ENCODE data around the gene MYOM1. TPM values are rescaled to one million over a fixed set of nuclear protein-coding genes. Genes with fewer than 3 reads are reported as not detected.

The MYOM1 gene
- total RNA-seq, 1 donor from 2014 or later: 1.2 TPM

DNA sequence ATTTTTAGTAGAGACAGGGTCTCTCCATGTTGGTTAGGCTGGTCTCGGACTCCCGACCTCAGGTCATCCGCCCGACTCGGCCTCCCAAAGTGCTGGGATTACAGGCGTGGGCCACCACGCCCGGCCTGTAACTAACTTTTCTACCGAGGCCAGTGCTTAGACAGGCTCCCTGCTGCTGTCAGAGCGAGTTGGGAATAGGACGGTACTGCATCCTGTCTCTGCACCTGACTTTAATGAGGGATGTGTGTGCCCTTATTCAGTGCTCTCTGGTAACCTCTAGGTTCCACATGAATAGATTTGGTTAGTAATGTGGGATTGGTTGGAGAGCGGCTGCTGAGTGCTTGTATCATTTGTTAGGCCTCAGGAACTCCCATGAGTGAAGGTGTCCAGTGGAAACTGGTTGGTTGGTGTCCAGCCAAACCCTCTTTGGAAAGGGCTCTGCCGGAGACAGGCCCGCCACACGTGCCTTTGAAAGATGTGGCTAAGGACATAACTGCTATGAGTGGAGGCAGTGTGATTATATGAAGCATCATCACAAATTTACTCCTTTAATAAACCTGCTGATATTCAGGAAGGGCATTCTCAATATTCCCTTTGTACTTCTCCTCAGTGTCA lies 36.6 kb downstream of the MYOM1 start:
- Histone ChIP-seq H3K4me1 (no peaks in the 10 kb centered on the region), H3K4me3 (no peak overlapping the region), H3K9me3 (no peaks in the 10 kb centered on the region), H3K36me3 (no peaks in the 10 kb centered on the region), H3K27me3 (no peaks in the 10 kb centered on the region), H3K27ac (no peak overlapping the region)
- intact Hi-C loops (cut with DNase I): no loop called here
- no peak for TF ChIP-seq POLR2AphosphoS5 (IDR thresholded peaks at IDR 0.05; ENCODE audit: insufficient read depth in 1 of 2, low read depth in 1 of 2)
- TF ChIP-seq POLR2A (IDR thresholded peaks at IDR 0.05): no peak
- TF ChIP-seq, protein P1, sequence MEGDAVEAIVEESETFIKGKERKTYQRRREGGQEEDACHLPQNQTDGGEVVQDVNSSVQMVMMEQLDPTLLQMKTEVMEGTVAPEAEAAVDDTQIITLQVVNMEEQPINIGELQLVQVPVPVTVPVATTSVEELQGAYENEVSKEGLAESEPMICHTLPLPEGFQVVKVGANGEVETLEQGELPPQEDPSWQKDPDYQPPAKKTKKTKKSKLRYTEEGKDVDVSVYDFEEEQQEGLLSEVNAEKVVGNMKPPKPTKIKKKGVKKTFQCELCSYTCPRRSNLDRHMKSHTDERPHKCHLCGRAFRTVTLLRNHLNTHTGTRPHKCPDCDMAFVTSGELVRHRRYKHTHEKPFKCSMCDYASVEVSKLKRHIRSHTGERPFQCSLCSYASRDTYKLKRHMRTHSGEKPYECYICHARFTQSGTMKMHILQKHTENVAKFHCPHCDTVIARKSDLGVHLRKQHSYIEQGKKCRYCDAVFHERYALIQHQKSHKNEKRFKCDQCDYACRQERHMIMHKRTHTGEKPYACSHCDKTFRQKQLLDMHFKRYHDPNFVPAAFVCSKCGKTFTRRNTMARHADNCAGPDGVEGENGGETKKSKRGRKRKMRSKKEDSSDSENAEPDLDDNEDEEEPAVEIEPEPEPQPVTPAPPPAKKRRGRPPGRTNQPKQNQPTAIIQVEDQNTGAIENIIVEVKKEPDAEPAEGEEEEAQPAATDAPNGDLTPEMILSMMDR (IDR thresholded peaks at IDR 0.05): no peak
- no peak for DNase-seq (ENCODE audit: extremely low spot score in 2 of 2)

DNA sequence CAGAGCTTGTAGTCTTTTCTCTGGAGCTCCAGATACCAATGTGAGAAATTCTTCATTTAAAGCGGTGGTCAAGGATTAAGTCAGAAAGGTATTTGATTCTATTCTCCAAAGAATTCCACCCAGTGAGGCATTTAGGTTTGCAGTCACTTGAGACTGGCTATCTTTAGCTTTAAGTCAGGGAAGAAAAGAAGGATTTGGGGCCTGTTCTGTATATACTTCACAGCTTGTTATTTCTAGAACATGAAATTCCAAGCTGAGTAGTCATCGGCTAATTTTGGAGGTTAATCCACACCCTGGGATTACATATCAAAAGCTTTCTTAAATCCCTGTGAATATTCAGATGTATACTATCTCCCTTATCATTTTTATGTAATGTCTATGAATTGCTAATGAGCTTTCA lies 39.4 kb downstream of the MYOM1 start:
- Histone ChIP-seq H3K9me3 (no peaks in the 10 kb centered on the region), H3K4me3 (no peak overlapping the region), H3K27ac (no peak overlapping the region), H3K27me3 (no peaks in the 10 kb centered on the region), H3K4me1 (no peaks in the 10 kb centered on the region), H3K36me3 (no peaks in the 10 kb centered on the region)
- no peak for DNase-seq (ENCODE audit: extremely low spot score in 2 of 2)
- TF ChIP-seq POLR2A (IDR thresholded peaks at IDR 0.05) (no peak), POLR2AphosphoS5 (IDR thresholded peaks at IDR 0.05; ENCODE audit: insufficient read depth in 1 of 2, low read depth in 1 of 2) (no peak)
- TF ChIP-seq, protein P1 (IDR thresholded peaks at IDR 0.05): no peak
- intact Hi-C loops (cut with DNase I): no loop called here

DNA sequence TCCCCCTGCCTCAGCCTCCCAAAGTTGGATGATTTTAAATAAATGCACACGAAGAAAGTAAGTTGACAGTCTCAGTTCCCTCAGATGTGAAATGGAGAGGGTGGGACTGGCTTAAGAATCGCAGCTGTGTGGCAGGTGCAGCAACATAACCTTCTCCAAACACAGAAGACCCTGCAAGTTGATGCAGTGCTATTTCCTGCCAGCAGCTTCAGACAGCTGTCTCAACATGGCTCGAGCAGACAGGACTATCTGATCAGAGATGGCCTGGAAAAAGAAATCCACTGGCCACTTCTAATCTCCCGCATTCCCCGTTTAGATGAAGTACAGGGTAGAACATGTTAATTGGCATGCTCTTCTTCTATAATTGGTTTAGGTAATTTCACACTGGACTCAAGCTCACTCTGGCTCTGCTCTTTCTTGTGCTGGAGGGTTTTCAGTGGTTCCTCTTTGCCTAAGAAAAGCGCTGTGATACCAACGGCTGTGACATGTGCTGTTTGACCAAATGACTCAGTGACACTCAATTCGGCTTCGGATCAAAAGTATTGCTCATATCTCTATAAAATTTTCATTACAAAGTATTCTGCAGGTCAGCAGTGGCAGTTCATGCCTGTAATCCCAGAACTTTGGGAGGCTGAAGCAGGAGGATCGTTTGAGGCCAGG lies 40.2 kb downstream of the MYOM1 start:
- Histone ChIP-seq H3K27me3 (no peaks in the 10 kb centered on the region), H3K36me3 (no peaks in the 10 kb centered on the region), H3K9me3 (no peaks in the 10 kb centered on the region), H3K4me3 (no peak overlapping the region), H3K27ac (no peak overlapping the region), H3K4me1 (no peaks in the 10 kb centered on the region)
- no peak for TF ChIP-seq POLR2A (IDR thresholded peaks at IDR 0.05)
- TF ChIP-seq POLR2AphosphoS5 (IDR thresholded peaks at IDR 0.05; ENCODE audit: insufficient read depth in 1 of 2, low read depth in 1 of 2): no peak
- TF ChIP-seq, protein P1 (IDR thresholded peaks at IDR 0.05): no peak
- intact Hi-C loops (cut with DNase I): no loop called here
- DNase-seq (ENCODE audit: extremely low spot score in 2 of 2): no peak

DNA sequence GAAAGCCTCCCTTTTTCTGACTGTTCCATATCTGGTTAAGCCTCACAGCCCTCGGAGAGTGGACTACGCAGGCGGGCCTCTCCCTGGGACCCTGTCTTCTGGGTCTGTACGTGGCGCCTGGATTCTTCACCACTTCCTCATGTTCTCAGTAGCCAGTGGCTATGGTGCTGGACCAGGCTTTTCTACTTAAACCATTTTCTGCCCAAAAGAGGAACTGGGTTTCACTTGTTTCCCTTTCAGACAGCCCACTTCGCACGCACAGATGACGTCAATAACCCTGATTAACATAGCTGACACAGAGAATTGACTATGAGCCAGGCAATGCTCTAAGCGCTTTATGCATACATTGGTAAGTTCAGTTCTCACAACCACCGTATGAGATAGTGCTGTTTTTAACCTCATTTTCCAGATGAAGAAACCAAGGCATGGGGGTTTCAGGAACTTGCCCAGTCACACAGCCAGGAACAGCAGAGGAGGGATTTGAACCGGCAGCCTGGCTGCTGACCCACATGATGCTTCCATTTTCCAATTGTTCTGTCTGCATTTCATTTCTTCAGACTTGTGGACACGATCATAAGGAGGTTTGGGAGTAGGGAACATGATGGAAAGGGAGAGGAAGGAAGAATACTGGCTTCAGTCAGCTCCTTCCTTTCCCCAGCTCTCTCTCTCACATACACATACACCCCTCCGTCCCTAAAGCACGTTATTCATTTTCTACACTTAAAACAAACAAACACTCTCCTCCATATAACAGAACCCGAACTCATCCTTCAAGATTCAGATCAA lies 41.7 kb downstream of the MYOM1 start:
- Histone ChIP-seq H3K4me3 (no peak overlapping the region), H3K36me3 (no peaks in the 10 kb centered on the region), H3K4me1 (no peaks in the 10 kb centered on the region), H3K27ac (no peak overlapping the region), H3K27me3 (no peaks in the 10 kb centered on the region), H3K9me3 (no peaks in the 10 kb centered on the region)
- TF ChIP-seq POLR2AphosphoS5 (IDR thresholded peaks at IDR 0.05; ENCODE audit: insufficient read depth in 1 of 2, low read depth in 1 of 2) (no peak), POLR2A (IDR thresholded peaks at IDR 0.05) (no peak)
- TF ChIP-seq, protein P1 (IDR thresholded peaks at IDR 0.05): no peak
- intact Hi-C loops (cut with DNase I): no loop called here
- DNase-seq (ENCODE audit: extremely low spot score in 2 of 2): no peak
